Activated naive CD8-positive, alpha-beta T cell (primary cell): ENCODE measurements around the gene INPP5A.

ENCODE experiments used
- H3K27ac Mint-ChIP-seq: one replicate; pipeline ENCODE4 v1.8.0; 2021; ENCODE audit warnings: mixed read lengths
- H3K27me3 Mint-ChIP-seq: one replicate; pipeline ENCODE4 v1.8.0; 2021; ENCODE audit warnings: mixed read lengths
- H3K36me3 Mint-ChIP-seq: one replicate; pipeline ENCODE4 v1.8.0; 2021; ENCODE audit warnings: mixed read lengths
- H3K4me1 Mint-ChIP-seq: one replicate; pipeline ENCODE4 v1.8.0; 2021; ENCODE audit warnings: low read depth, mixed read lengths
- H3K4me3 Mint-ChIP-seq: one replicate; pipeline ENCODE4 v1.8.0; 2021; ENCODE audit warnings: mild to moderate bottlenecking, mixed read lengths
- H3K9me3 Mint-ChIP-seq: one replicate; pipeline ENCODE4 v1.8.0; 2021; ENCODE audit warnings: low read depth, mixed read lengths

The INPP5A gene

GRCh38 chr10:132726951-132727350 lies 189.4 kb downstream of the INPP5A start:
- H3K4me3 Mint-ChIP-seq = no peak overlapping the region
- no peaks in the 10 kb centered on the region for H3K27me3 Mint-ChIP-seq
- H3K4me1 Mint-ChIP-seq = no peaks in the 10 kb centered on the region
- H3K9me3 Mint-ChIP-seq = no peaks in the 10 kb centered on the region
- H3K27ac Mint-ChIP-seq = no peak overlapping the region
- peaks cover 5% of the 10 kb centered on the region for H3K36me3 Mint-ChIP-seq

DNA sequence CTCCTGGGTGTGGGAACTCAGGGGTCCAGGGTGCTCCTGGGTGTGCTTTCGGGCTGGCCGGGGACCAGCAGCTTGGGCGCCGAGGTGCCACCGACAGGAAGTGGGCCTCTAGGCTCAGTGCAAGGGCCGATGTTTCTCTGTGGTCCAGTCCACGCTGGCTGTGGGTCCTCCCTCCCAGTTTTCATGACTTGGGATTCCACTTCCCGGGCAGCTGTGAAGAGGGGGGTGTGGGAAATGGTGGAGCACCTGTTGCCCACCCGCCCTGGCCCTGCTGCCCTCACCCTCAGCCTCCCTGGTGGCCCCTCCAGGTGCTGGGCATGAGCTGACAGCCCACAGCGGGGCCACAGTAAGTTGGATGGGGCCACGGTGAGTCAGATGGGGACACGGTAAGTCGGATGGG lies 189.8 kb downstream of the INPP5A start:
- Mint-ChIP-seq H3K36me3 (peaks cover 5% of the 10 kb centered on the region), H3K9me3 (no peaks in the 10 kb centered on the region), H3K27me3 (no peaks in the 10 kb centered on the region), H3K4me3 (no peak overlapping the region), H3K27ac (no peak overlapping the region), H3K4me1 (no peaks in the 10 kb centered on the region)

DNA sequence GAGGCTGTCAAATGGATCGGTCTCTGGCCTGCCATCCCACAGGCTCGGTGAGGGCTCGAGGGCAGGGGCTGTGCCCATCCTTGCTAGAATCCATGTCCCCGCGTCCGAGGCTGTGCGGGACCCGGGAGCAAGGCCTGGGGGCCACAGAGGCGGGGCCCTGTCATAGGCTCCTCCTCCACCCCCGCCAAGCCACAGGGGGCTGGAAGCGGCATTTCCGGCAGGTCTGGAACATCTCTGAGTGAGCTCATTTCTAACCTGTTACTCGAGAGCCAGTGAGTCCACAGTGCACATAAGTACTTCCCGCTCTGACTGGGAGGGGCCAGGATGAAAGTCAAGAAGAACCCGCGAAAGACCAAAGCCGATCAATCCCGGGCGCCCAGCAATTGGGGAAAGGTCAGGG lies 190.7 kb downstream of the INPP5A start:
- H3K4me1 Mint-ChIP-seq = no peaks in the 10 kb centered on the region
- H3K4me3 Mint-ChIP-seq = no peak overlapping the region
- H3K27ac Mint-ChIP-seq = no peak overlapping the region
- H3K27me3 Mint-ChIP-seq = no peaks in the 10 kb centered on the region
- peaks cover 5% of the 10 kb centered on the region for H3K36me3 Mint-ChIP-seq
- H3K9me3 Mint-ChIP-seq = no peaks in the 10 kb centered on the region

- Mint-ChIP-seq H3K27ac (no peak overlapping the region), H3K27me3 (no peaks in the 10 kb centered on the region), H3K36me3 (peaks cover 5% of the 10 kb centered on the region), H3K9me3 (no peaks in the 10 kb centered on the region), H3K4me1 (no peaks in the 10 kb centered on the region), H3K4me3 (no peak overlapping the region)
Observed at GRCh38 chr10:132728741-132729140, 191.2 kb downstream of the INPP5A start.

DNA sequence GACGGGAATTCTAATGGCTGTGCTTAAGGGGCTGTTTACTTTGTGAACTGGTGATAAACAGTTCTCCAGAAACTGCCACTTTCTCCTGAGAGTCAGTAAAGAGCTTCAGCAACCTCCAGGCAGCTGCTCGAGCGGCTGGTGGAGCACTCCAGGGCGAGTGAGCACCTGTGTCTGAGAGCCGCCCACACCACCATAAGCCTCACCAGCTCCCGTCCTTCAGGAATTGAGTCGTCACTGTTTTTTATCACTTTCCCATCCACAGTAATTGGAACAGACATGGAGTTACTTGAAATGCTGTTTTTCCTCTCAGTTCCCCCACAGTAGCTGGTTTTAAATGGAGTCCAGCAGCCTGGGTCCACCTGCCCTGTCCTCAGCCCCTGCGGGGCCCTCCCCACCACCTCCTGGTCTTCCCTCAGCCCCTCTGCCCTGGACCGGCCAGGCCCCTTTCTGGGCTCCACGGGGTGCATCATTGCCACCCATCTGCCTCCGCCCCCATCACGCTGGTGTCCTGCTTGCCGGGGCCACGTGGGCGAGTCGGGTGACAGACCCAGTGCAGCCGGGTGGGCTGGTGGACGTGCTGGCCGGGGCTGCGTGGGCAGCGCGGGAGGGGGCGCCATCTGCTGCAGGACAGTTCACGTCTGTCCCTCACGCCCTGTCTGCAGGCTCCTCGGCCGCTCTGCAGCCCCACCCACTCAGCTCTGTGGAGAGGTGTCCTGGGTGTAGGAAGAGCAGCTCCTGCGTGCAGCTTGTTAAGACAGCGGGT lies 192.4 kb downstream of the INPP5A start:
- H3K4me1 Mint-ChIP-seq = no peaks in the 10 kb centered on the region
- no peaks in the 10 kb centered on the region for H3K9me3 Mint-ChIP-seq
- H3K27me3 Mint-ChIP-seq = no peaks in the 10 kb centered on the region
- H3K27ac Mint-ChIP-seq = no peak overlapping the region
- peaks cover 5% of the 10 kb centered on the region for H3K36me3 Mint-ChIP-seq
- no peak overlapping the region for H3K4me3 Mint-ChIP-seq

- Mint-ChIP-seq H3K36me3 (peaks cover 5% of the 10 kb centered on the region), H3K27me3 (no peaks in the 10 kb centered on the region), H3K4me1 (no peaks in the 10 kb centered on the region), H3K4me3 (no peak overlapping the region), H3K27ac (no peak overlapping the region), H3K9me3 (no peaks in the 10 kb centered on the region)
Observed at GRCh38 chr10:132730573-132730953, 193.0 kb downstream of the INPP5A start.

DNA sequence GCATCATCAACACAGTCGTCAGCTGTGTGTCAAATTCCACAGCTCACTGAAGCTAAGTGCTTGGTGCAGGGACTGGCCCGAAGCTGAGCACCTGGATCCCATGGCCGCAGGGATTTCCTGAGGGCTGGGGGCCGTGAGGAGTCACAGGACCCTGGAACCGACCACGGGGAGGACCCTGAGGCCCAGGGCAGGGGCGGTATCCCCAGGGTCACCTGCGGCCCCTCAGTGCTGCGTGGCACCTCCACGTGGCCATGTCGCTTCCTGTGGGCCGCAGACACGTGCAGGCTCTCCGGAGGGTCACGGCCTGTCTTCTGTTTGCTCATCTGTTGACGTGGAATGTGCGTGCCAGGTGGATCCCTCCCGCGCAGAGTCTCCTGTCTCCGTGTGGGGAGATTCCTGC lies 194.9 kb downstream of the INPP5A start:
- Mint-ChIP-seq H3K4me1 (no peaks in the 10 kb centered on the region), H3K4me3 (no peak overlapping the region), H3K27ac (no peak overlapping the region), H3K27me3 (no peaks in the 10 kb centered on the region), H3K36me3 (no peaks in the 10 kb centered on the region), H3K9me3 (no peaks in the 10 kb centered on the region)

GRCh38 chr10:132733926-132734325 lies 196.3 kb downstream of the INPP5A start:
- Mint-ChIP-seq H3K27ac (no peak overlapping the region), H3K9me3 (no peaks in the 10 kb centered on the region), H3K27me3 (no peaks in the 10 kb centered on the region), H3K36me3 (no peaks in the 10 kb centered on the region), H3K4me3 (no peak overlapping the region), H3K4me1 (no peaks in the 10 kb centered on the region)

DNA sequence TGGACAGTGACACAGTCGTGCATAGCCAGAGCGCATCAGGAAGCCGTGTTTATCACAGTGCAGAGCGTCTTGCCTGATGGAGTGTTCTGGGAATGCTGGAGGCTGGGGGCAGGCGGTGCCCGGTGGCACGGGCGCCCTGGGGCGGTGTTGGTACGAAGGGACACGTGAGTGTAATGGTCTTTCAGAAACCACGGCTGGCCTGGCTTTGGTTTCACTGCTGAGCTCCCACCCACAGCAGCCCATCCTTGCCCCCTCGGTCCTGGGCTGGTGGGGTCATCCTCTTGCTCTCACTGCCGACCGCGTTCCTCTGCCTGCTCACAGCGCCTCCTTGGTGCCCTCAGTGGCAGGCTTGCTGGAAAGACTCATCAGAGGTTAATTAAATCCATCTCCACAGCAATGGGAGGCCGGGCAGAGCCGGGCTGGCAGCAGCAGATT lies 197.8 kb downstream of the INPP5A start:
- Mint-ChIP-seq H3K27me3 (no peaks in the 10 kb centered on the region), H3K4me3 (no peak overlapping the region), H3K27ac (no peak overlapping the region), H3K36me3 (no peaks in the 10 kb centered on the region), H3K9me3 (no peaks in the 10 kb centered on the region), H3K4me1 (no peaks in the 10 kb centered on the region)

GRCh38 chr10:132735923-132736391 lies 198.4 kb downstream of the INPP5A start:
- no peaks in the 10 kb centered on the region for H3K27me3 Mint-ChIP-seq
- H3K9me3 Mint-ChIP-seq = no peaks in the 10 kb centered on the region
- H3K4me1 Mint-ChIP-seq = no peaks in the 10 kb centered on the region
- no peaks in the 10 kb centered on the region for H3K36me3 Mint-ChIP-seq
- H3K27ac Mint-ChIP-seq = no peak overlapping the region
- no peak overlapping the region for H3K4me3 Mint-ChIP-seq

DNA sequence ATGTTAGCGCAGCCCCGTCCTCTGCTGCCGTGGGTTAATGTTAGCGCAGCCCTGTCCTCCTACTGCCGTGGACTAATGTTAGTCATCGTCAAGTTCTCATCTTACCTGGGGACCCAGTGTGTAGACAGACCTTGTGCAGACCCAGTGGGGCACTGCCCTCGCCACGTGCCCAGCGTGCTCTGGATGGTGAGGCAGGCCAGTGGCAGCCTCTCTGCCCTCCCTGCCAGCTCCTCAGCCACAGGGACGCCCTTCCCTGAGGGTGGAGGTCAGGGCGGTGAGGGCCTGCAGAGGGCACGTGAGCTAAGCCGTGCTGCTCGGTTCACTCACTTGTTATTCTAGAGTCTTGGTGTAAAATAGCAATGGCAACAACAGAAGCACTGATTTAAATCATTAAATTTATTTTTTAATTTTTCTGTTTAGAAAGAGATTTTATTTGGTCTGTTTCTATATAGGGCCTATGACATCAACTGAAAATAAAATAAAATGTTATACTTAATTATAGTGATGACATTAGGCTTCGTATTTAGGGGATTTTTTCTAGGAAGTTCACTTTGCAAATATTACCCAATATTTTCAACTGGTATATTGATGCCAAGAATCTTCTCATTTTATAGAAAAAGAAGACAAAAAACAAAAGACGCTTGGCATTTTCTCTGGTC lies 199.9 kb downstream of the INPP5A start:
- H3K4me1 Mint-ChIP-seq = no peaks in the 10 kb centered on the region
- no peak overlapping the region for H3K4me3 Mint-ChIP-seq
- no peaks in the 10 kb centered on the region for H3K27me3 Mint-ChIP-seq
- no peaks in the 10 kb centered on the region for H3K9me3 Mint-ChIP-seq
- no peaks in the 10 kb centered on the region for H3K36me3 Mint-ChIP-seq
- no peak overlapping the region for H3K27ac Mint-ChIP-seq

DNA sequence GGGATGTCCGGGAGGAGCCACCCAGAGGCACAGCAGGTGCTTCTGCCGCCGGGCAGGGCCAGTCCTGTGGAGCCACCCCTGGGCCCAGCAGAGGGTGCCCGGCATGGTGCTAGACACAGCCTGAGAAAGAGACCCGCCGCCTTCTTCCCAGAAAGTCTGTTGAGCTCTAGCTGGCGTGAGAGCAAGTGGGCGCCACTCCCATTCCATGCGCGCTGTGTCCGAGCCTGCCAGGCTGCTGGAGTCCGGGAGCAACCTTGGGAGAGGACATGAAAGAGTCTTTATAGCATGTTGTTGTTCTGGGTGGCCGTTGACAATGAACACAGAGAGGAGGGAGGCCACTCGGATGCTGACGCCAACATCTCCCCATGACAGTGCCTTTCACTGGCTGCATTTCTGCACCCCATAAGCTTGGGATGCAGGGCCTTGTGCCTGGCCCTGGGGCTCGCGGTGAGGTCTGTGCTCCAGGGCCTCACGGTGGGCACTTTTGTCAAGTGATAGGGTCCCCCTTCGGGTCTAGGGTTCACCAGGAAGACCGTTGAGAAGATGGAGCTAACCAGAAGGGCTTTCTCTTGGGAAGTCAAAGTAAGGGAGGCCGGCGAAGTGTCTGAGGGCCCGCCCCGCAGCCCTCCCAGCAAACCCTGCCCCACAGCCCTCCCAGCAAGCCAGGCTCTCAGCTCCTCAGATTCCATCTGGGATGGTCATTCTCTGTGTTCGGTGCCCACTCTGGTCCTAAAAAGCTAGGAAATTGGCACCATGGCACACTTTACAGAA lies 201.1 kb downstream of the INPP5A start:
- Mint-ChIP-seq H3K27ac (no peak overlapping the region), H3K27me3 (no peaks in the 10 kb centered on the region), H3K36me3 (no peaks in the 10 kb centered on the region), H3K9me3 (no peaks in the 10 kb centered on the region), H3K4me3 (no peak overlapping the region), H3K4me1 (no peaks in the 10 kb centered on the region)

- Mint-ChIP-seq H3K36me3 (no peaks in the 10 kb centered on the region), H3K27ac (no peak overlapping the region), H3K4me1 (no peaks in the 10 kb centered on the region), H3K27me3 (no peaks in the 10 kb centered on the region), H3K4me3 (no peak overlapping the region), H3K9me3 (no peaks in the 10 kb centered on the region)
Observed at GRCh38 chr10:132739225-132739613, 201.6 kb downstream of the INPP5A start.

GRCh38 chr10:132740588-132740987 lies 203.0 kb downstream of the INPP5A start:
- H3K27ac Mint-ChIP-seq = no peak overlapping the region

DNA sequence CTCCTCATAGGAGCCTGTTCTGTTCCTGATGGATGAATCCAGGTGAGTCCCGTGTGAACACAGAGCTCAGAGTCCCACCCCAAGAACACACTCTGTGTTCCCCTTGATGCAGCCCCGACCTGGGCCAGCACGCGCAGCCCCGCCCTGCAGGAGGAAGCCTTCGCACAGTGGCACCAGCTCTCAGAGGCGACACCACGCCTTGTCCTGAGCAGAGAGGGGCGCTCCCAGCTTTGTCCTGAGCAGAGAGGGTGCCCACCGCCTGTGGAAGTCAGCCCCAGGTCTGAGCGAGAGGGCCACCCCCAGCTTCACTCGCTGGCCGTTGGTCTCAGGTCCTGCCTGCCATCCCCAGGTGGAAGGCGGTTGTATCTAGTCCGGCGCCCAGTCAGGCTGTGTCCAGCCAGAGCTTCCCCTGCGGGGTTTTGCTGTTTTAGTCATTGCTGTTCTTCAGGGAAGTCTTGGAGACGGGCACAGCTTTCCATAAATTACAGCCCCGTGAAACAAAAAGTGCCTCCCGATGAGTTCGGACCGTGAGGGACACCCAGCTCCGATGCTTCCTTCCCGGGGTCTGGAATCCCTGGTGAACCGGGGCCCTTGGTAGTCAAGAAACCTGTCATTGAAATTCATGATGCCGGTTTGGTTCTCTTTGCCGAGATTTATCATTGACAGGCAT lies 204.7 kb downstream of the INPP5A start:
- H3K27me3 Mint-ChIP-seq = no peaks in the 10 kb centered on the region
- no peaks in the 10 kb centered on the region for H3K9me3 Mint-ChIP-seq
- H3K4me3 Mint-ChIP-seq = no peak overlapping the region
- H3K4me1 Mint-ChIP-seq = no peaks in the 10 kb centered on the region
- H3K36me3 Mint-ChIP-seq = no peaks in the 10 kb centered on the region
- H3K27ac Mint-ChIP-seq = no peak overlapping the region

More at GRCh38 chr10:132740588-132740987, 203.0 kb downstream of the INPP5A start:
- no peaks in the 10 kb centered on the region for H3K9me3 Mint-ChIP-seq
- H3K4me1 Mint-ChIP-seq = no peaks in the 10 kb centered on the region
- no peaks in the 10 kb centered on the region for H3K27me3 Mint-ChIP-seq
- H3K36me3 Mint-ChIP-seq = no peaks in the 10 kb centered on the region
- H3K4me3 Mint-ChIP-seq = no peak overlapping the region
